Panc1 (cell line): ENCODE data around the gene DDX1. TPM values are rescaled to one million over a fixed set of nuclear protein-coding genes. Genes with fewer than 3 reads are reported as not detected.

Experiments used
- ATAC-seq: fragments of 200-7000 bp; cut with Tn5 transposase; 2 replicates; pipeline ENCODE4 v1.9.1; 2020; ENCODE audit warnings: mild to moderate bottlenecking, moderate library complexity
- BruUV-seq: library from RNA; stranded (reverse); fragments of 400-500 nt; replicated peaks from 2 replicates; lab custom pipeline; 2021; lab: Mats Ljungman, UMichigan
- CTCF ChIA-PET: fragments of 300-600 bp; sonication (Branson Sonifier 250); formaldehyde crosslinking; loops from one replicate; lab custom pipeline; 2022; ENCODE audit warnings: antibody characterized with exemption; lab: Charles Lee
- POLR2A ChIA-PET: fragments of 300-600 bp; sonication (Branson Sonifier 250); formaldehyde crosslinking; loops from one replicate; lab custom pipeline; 2022; ENCODE audit warnings: antibody characterized with exemption; lab: Charles Lee
- DNase-seq: peaks from one replicate; pipeline ENCODE4 v3.0.0-alpha.2; 2010; ENCODE audit warnings: low read depth, low spot score
- H3K27ac ChIP-seq: 2 replicates; pipeline ENCODE4 v1.5.1; 2011; ENCODE audit warnings: mild to moderate bottlenecking, low read length, inconsistent platforms
- H3K27me3 ChIP-seq: fragments of 200-500 bp; sonication (Bioruptor generic); 2 replicates; pipeline ENCODE4 v1.6.0; 2014; ENCODE audit warnings: low read length, inconsistent platforms; ENCODE audit not compliant: control insufficient read depth, insufficient read depth
- H3K36me3 ChIP-seq: fragments of 200-500 bp; sonication (Bioruptor generic); 2 replicates; pipeline ENCODE4 v1.5.1; 2014; ENCODE audit warnings: inconsistent platforms, mild to moderate bottlenecking, low read length, moderate library complexity; ENCODE audit not compliant: control insufficient read depth, insufficient read depth
- H3K4me1 ChIP-seq: 2 replicates; pipeline ENCODE4 v1.5.1; 2011; ENCODE audit warnings: inconsistent platforms, mild to moderate bottlenecking, low read length, moderate library complexity; ENCODE audit not compliant: control insufficient read depth, insufficient read depth
- H3K4me3 ChIP-seq, 2 experiments: 2 replicates each; pipeline ENCODE4 v1.5.1; 2011 to 2012; ENCODE audit warnings: low read depth in 2 of 2, low read length in 2 of 2, mild to moderate bottlenecking in 2 of 2, inconsistent platforms in 1 of 2, moderate library complexity in 1 of 2
- H3K9me3 ChIP-seq: fragments of 200-500 bp; sonication (Bioruptor generic); 2 replicates; pipeline ENCODE4 v1.5.1; 2014; ENCODE audit warnings: low read depth, mild to moderate bottlenecking, inconsistent platforms, low read length, moderate library complexity; ENCODE audit not compliant: control insufficient read depth, insufficient read depth
- POLR2AphosphoS5 ChIP-seq: IDR thresholded peaks from 2 replicates; pipeline ENCODE4 v1.6.1; 2012; ENCODE audit warnings: mild to moderate bottlenecking, low read depth, low read length, moderate library complexity
- SIN3A ChIP-seq: IDR thresholded peaks from 2 replicates; pipeline ENCODE4 v1.6.1; 2012; ENCODE audit warnings: low read depth, mild to moderate bottlenecking, low read length, moderate library complexity, borderline replicate concordance; ENCODE audit not compliant: insufficient read depth
- TCF7L2 ChIP-seq: IDR thresholded peaks from 2 replicates; pipeline ENCODE4 v1.6.1; 2011; ENCODE audit warnings: mild to moderate bottlenecking, low read depth, low read length, inconsistent platforms
- in situ Hi-C: cut with HindIII; loops from 2 replicates; pipeline ENCODE4 v1.10.0; 2016; ENCODE audit warnings: low sequenced_read_pairs, low pct_unique_long_range_greater_than_20kb
- intact Hi-C: fragments of 100-400 bp; cut with micrococcal nuclease; formaldehyde crosslinking; loops from one replicate; pipeline ENCODE4 v1.10.0; 2022; ENCODE audit not compliant: unreplicated experiment
- total RNA-seq: library from RNA; stranded (reverse); gene quantifications from one replicate; pipeline ENCODE4 v1.2.1, GENCODE V29; 2021; ENCODE audit not compliant: unreplicated experiment
- TF ChIP-seq, protein P1 (sequence below): fragments of 450-650 bp; IDR thresholded peaks from 2 replicates; pipeline ENCODE4 v1.5.1; 2017; ENCODE audit warnings: mild to moderate bottlenecking
- TF ChIP-seq, protein P2 (sequence below), 2 experiments: IDR thresholded peaks; 2 replicates each; pipeline ENCODE4 v1.6.1; 2011 to 2012; ENCODE audit warnings: low read depth in 2 of 2, control low read depth in 1 of 2, low read length in 1 of 2, mild to moderate bottlenecking in 1 of 2, moderate library complexity in 1 of 2; ENCODE audit not compliant: insufficient read depth in 1 of 2

DDX1 gene
- total RNA-seq, 1 experiment from 2014 or later, result 102 TPM

DNA sequence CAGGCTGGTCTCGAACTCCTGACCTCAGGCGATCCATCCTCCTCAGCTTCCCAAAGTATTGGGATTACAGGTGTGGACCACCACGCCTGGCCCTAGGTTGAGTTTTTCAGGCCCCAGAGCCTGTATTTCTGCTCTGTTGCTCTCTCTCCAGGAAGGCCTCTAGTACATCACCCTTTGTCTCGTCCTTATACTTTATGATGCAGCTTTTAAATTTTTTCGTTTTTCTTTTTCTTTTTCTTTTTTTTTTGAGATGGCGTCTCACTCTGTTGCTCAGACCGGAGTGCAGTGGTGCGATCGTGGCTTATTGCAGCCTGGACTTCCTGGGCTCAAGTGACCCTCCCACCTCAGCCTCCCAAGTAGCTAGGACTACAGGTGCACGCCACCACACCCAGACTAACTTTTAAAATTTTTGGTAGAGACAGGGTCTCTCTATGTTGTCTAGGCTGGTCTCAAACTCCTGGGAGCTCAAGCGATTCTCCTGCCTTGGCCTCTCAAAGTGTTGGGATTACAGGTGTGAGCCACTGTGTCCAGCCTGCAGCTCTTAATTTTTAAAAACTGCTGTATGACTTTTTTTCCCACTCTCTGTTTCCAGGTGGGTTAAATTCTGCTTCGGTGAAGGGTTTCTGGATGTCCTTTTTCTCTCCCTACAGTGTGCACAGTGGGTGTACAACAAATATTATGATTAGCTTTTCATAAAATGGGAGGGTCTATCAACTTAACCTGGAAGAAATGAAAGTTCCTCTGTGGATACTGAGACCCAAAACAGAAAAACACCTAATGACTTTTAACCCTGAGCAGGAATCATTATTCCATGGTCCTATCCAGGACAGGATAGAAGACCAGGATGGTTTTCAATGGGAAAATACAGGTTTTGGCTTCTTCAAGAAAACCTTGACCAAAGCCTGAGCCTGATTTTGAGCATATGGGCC, 47.9 kb downstream of the DDX1 start:
- in situ Hi-C loops, result no loop called here
- ChIA-PET POLR2A (no interaction called here), CTCF (no interaction called here)
- intact Hi-C loops, result loop anchor here (5.0 kb wide), 2 partner anchors 108 to 968 kb away; no protein-coding TSS in a partner anchor
- no peak for TF ChIP-seq TCF7L2
- TF ChIP-seq, protein P1, sequence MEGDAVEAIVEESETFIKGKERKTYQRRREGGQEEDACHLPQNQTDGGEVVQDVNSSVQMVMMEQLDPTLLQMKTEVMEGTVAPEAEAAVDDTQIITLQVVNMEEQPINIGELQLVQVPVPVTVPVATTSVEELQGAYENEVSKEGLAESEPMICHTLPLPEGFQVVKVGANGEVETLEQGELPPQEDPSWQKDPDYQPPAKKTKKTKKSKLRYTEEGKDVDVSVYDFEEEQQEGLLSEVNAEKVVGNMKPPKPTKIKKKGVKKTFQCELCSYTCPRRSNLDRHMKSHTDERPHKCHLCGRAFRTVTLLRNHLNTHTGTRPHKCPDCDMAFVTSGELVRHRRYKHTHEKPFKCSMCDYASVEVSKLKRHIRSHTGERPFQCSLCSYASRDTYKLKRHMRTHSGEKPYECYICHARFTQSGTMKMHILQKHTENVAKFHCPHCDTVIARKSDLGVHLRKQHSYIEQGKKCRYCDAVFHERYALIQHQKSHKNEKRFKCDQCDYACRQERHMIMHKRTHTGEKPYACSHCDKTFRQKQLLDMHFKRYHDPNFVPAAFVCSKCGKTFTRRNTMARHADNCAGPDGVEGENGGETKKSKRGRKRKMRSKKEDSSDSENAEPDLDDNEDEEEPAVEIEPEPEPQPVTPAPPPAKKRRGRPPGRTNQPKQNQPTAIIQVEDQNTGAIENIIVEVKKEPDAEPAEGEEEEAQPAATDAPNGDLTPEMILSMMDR, result no peak
- no peak for TF ChIP-seq SIN3A
- no peak for TF ChIP-seq POLR2AphosphoS5
- TF ChIP-seq, protein P2, sequence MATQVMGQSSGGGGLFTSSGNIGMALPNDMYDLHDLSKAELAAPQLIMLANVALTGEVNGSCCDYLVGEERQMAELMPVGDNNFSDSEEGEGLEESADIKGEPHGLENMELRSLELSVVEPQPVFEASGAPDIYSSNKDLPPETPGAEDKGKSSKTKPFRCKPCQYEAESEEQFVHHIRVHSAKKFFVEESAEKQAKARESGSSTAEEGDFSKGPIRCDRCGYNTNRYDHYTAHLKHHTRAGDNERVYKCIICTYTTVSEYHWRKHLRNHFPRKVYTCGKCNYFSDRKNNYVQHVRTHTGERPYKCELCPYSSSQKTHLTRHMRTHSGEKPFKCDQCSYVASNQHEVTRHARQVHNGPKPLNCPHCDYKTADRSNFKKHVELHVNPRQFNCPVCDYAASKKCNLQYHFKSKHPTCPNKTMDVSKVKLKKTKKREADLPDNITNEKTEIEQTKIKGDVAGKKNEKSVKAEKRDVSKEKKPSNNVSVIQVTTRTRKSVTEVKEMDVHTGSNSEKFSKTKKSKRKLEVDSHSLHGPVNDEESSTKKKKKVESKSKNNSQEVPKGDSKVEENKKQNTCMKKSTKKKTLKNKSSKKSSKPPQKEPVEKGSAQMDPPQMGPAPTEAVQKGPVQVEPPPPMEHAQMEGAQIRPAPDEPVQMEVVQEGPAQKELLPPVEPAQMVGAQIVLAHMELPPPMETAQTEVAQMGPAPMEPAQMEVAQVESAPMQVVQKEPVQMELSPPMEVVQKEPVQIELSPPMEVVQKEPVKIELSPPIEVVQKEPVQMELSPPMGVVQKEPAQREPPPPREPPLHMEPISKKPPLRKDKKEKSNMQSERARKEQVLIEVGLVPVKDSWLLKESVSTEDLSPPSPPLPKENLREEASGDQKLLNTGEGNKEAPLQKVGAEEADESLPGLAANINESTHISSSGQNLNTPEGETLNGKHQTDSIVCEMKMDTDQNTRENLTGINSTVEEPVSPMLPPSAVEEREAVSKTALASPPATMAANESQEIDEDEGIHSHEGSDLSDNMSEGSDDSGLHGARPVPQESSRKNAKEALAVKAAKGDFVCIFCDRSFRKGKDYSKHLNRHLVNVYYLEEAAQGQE (IDR thresholded peaks at IDR 0.05; ENCODE audit: insufficient read depth in 1 of 2, low read depth in 2 of 2, low read length in 1 of 2), result no peak
- no peaks in the 10 kb centered on the region for H3K9me3 ChIP-seq
- H3K4me3 ChIP-seq, result no peak overlapping the region
- no peak overlapping the region for H3K27ac ChIP-seq
- ATAC-seq, result no peak
- peaks cover 7% of the 10 kb centered on the region; the same call in 1 of the 2 replicates for H3K36me3 ChIP-seq
- BruUV-seq, result no TSS peak
- no peaks in the 10 kb centered on the region for H3K4me1 ChIP-seq
- no peak for DNase-seq
- no peaks in the 10 kb centered on the region for H3K27me3 ChIP-seq

DNA sequence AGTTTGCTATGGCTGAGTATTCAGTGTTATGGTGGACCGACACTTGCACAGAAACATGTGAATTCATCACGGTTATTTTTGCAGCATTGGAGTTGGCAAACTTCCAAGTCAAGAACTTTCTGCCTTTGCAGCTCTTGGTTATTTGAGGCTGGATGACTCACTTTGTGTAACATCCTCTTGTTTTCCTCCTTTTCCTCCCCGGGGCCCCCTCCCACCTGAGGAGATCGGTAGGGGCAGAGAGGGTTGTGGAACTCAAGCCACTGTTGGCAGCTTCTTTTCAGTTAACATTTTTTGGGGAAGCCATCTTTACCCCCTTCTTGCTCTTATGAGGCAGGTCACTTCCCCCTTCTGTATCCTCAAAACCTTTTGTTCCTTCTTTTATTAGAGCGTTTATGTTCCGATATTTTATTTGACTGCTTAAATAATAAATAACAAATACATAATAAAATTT, 48.6 kb downstream of the DDX1 start:
- H3K27ac ChIP-seq, result no peak overlapping the region
- intact Hi-C loops, result no loop called here
- ChIA-PET POLR2A (no interaction called here), CTCF (no interaction called here)
- no peaks in the 10 kb centered on the region for H3K27me3 ChIP-seq
- in situ Hi-C loops, result no loop called here
- H3K36me3 ChIP-seq, result peaks cover 4% of the 10 kb centered on the region; the same call in 1 of the 2 replicates
- no TSS peak for BruUV-seq
- ATAC-seq (no peak), DNase-seq (no peak)
- no peaks in the 10 kb centered on the region for H3K9me3 ChIP-seq
- no peak overlapping the region for H3K4me3 ChIP-seq
- H3K4me1 ChIP-seq, result no peaks in the 10 kb centered on the region
- no peak for TF ChIP-seq POLR2AphosphoS5
- TF ChIP-seq SIN3A, result no peak
